GM23248 (cell line): Measurements from ENCODE around the gene NIP7. TPM values are rescaled to one million over a fixed set of nuclear protein-coding genes. Genes with fewer than 3 reads are reported as not detected.

Experiments used
- DNase-seq: peaks from one replicate; pipeline ENCODE4 v3.0.0-alpha.2; 2015
- H2AFZ ChIP-seq: fragments of 200-600 bp; sonication (generic); 2 replicates; pipeline ENCODE4 v1.6.1; 2016; ENCODE audit warnings: antibody characterized with exemption
- H3F3A ChIP-seq: fragments of 200-600 bp; sonication (generic); 2 replicates; pipeline ENCODE4 v1.6.1; 2016; ENCODE audit warnings: mild to moderate bottlenecking, antibody characterized with exemption, mixed run types; ENCODE audit not compliant: insufficient read depth
- H3K27ac ChIP-seq: fragments of 200-600 bp; sonication (generic); 2 replicates; pipeline ENCODE4 v1.5.1; 2016; ENCODE audit warnings: mild to moderate bottlenecking
- H3K27me3 ChIP-seq: fragments of 200-600 bp; sonication (generic); replicated peaks from 2 replicates; pipeline ENCODE4 v1.6.1; 2016; ENCODE audit warnings: mild to moderate bottlenecking; ENCODE audit not compliant: insufficient read depth
- H3K36me3 ChIP-seq: fragments of 200-600 bp; sonication (generic); 2 replicates; pipeline ENCODE4 v1.6.1; 2016; ENCODE audit warnings: low read depth, mild to moderate bottlenecking
- H3K4me1 ChIP-seq: fragments of 200-600 bp; sonication (generic); 2 replicates; pipeline ENCODE4 v1.6.1; 2016; ENCODE audit warnings: mild to moderate bottlenecking; ENCODE audit not compliant: insufficient read depth
- H3K4me2 ChIP-seq: fragments of 200-600 bp; sonication (generic); one replicate; pipeline ENCODE4 v1.6.1; 2016; ENCODE audit warnings: mild to moderate bottlenecking; ENCODE audit not compliant: unreplicated experiment
- H3K4me3 ChIP-seq: fragments of 200-600 bp; sonication (generic); 2 replicates; pipeline ENCODE4 v1.5.1; 2016; ENCODE audit warnings: mild to moderate bottlenecking
- H3K79me2 ChIP-seq: fragments of 200-600 bp; sonication (generic); 2 replicates; pipeline ENCODE4 v1.6.1; 2016; ENCODE audit warnings: mild to moderate bottlenecking; ENCODE audit not compliant: insufficient read depth
- H3K9ac ChIP-seq: fragments of 200-600 bp; sonication (generic); 2 replicates; pipeline ENCODE4 v1.6.1; 2016; ENCODE audit warnings: mild to moderate bottlenecking
- H3K9me2 ChIP-seq: fragments of 200-600 bp; sonication (generic); 2 replicates; pipeline ENCODE4 v1.6.1; 2016; ENCODE audit warnings: mixed run types, mild to moderate bottlenecking, moderate library complexity; ENCODE audit not compliant: insufficient read depth
- H3K9me3 ChIP-seq: fragments of 200-600 bp; sonication (generic); one replicate; pipeline ENCODE4 v1.6.1; 2017; ENCODE audit warnings: low read depth
- H4K20me1 ChIP-seq: fragments of 200-600 bp; sonication (generic); 2 replicates; pipeline ENCODE4 v1.6.0; 2016; ENCODE audit not compliant: insufficient read depth
- EZH2 ChIP-seq: fragments of 200-600 bp; sonication (generic); IDR thresholded peaks from 2 replicates; pipeline ENCODE4 v1.6.1; 2018; ENCODE audit warnings: antibody characterized with exemption, mild to moderate bottlenecking; ENCODE audit not compliant: insufficient read depth, poor library complexity, severe bottlenecking
- EZH2phosphoT487 ChIP-seq: fragments of 200-600 bp; sonication (generic); IDR thresholded peaks from 2 replicates; pipeline ENCODE4 v1.6.1; 2018; ENCODE audit warnings: antibody characterized with exemption, moderate library complexity, mild to moderate bottlenecking, low read depth; ENCODE audit not compliant: insufficient read depth
- WGBS, 2 experiments: methylation state at CpG; one replicate each; pipeline ENCODE4 v1.1.6; 2015 to 2017; ENCODE audit warnings: low lambda C conversion rate in 2 of 2, low coverage in 1 of 2; ENCODE audit errors: missing lambda C conversion rate in 2 of 2; 5-methylcytosine and 5-hydroxymethylcytosine counted together
- in situ Hi-C: fragments of 300-500 bp; cut with MboI; formaldehyde crosslinking; loops from 2 replicates; pipeline ENCODE4 v1.15.0; 2020
- polyA plus RNA-seq: library from polyadenylated mRNA; unstranded; fragments of >200 nt; fragmentation: Nextera tagmentation; extraction: Ambion mirVana; gene quantifications from 2 replicates; pipeline ENCODE4 v1.2.1, GENCODE V29; 2016
- total RNA-seq: library from RNA; depleted of rRNA; stranded (reverse); fragments of >200 nt; shearing (Covaris generic); gene quantifications from 2 replicates; pipeline ENCODE4 v1.2.3, GENCODE V29; 2014; rRNA removed

Gene NIP7
- total and polyA plus RNA-seq, 2 experiments from 2014 or later: 24.2 to 35.6 TPM

- Histone ChIP-seq H3K36me3 (peaks cover 20% of the 10 kb centered on the region), H3K4me1 (peaks cover 19% of the 10 kb centered on the region; the same call in 1 of the 2 replicates), H3K9me2 (no peaks in the 10 kb centered on the region), H3K27ac (no peak overlapping the region; the same call in 1 of the 2 replicates), H3K9ac (peak overlapping the region; percentile 95; the same call in 1 of the 2 replicates), H3K4me2 (peak overlapping the region; percentile 62), H3K79me2 (peaks cover 48% of the 10 kb centered on the region), H4K20me1 (no peaks in the 10 kb centered on the region), H3K27me3 (no peaks in the 10 kb centered on the region), H2AFZ (peak overlapping the region; percentile 90), H3K4me3 (peak overlapping the region; percentile 97), H3K9me3 (no peaks in the 10 kb centered on the region), H3F3A (peaks cover 6% of the 10 kb centered on the region; the same call in 1 of the 2 replicates)
- in situ Hi-C loops: no loop called here
- TF ChIP-seq EZH2phosphoT487 (no peak), EZH2 (no peak)
- no peak for DNase-seq
- WGBS, 2 experiments: 88 to 96% methylated on average over 1 of the region's 1 CpG
These were observed 47.0 kb downstream of the NIP7 start for GRCh38 chr16:69386596-69386995.

Other genes with a start within 250 kb of the NIP7 start
- 0.43 TPM in 1 of 2 replicates, not detected in the other for gene HAS3, start 234.1 kb upstream of the NIP7 start, total RNA-seq
- 0.14 TPM in 1 of 2 replicates, not detected in the other for gene HAS3, start 234.1 kb upstream of the NIP7 start, polyA plus RNA-seq
- 58.0 and 69.9 TPM in 2 replicates for gene CHTF8, start 207.2 kb upstream of the NIP7 start, total RNA-seq
- 56.7 and 57.7 TPM in 2 replicates for gene CHTF8, start 207.2 kb upstream of the NIP7 start, polyA plus RNA-seq
- gene UTP4, start 207.1 kb upstream of the NIP7 start, total RNA-seq: 17.8 and 19.1 TPM in 2 replicates
- 54.8 and 55.8 TPM in 2 replicates for gene UTP4, start 207.1 kb upstream of the NIP7 start, polyA plus RNA-seq
- gene SNTB2, start 152.6 kb upstream of the NIP7 start, total RNA-seq: 24.5 and 30.4 TPM in 2 replicates
- gene SNTB2, start 152.6 kb upstream of the NIP7 start, polyA plus RNA-seq: 6.0 and 13.2 TPM in 2 replicates
- 35.9 and 36.5 TPM in 2 replicates for gene VPS4A, start 28.4 kb upstream of the NIP7 start, total RNA-seq
- 43.8 and 44.9 TPM in 2 replicates for gene VPS4A, start 28.4 kb upstream of the NIP7 start, polyA plus RNA-seq
- 12.3 and 21.5 TPM in 2 replicates for gene PDF, start 9.2 kb upstream of the NIP7 start, total RNA-seq
- 18.0 and 20.9 TPM in 2 replicates for gene PDF, start 9.2 kb upstream of the NIP7 start, polyA plus RNA-seq
- gene COG8, start 208 bp upstream of the NIP7 start, total RNA-seq: 52.4 and 65.9 TPM in 2 replicates
- 28.9 and 29.1 TPM in 2 replicates for gene COG8, start 208 bp upstream of the NIP7 start, polyA plus RNA-seq
- not detected in 2 replicates for gene TMED6, start 12.0 kb downstream of the NIP7 start, total RNA-seq
- gene TMED6, start 12.0 kb downstream of the NIP7 start, polyA plus RNA-seq: 0.30 and 0.46 TPM in 2 replicates
- gene TERF2, start 46.2 kb downstream of the NIP7 start, total RNA-seq: 11.9 and 22.5 TPM in 2 replicates
- gene TERF2, start 46.2 kb downstream of the NIP7 start, polyA plus RNA-seq: 10.5 and 11.6 TPM in 2 replicates
- gene CYB5B, start 84.8 kb downstream of the NIP7 start, total RNA-seq: 47.1 and 60.8 TPM in 2 replicates
- gene CYB5B, start 84.8 kb downstream of the NIP7 start, polyA plus RNA-seq: 115 and 123 TPM in 2 replicates
- gene NFAT5, start 226.2 kb downstream of the NIP7 start, total RNA-seq: 9.8 and 16.2 TPM in 2 replicates
- gene NFAT5, start 226.2 kb downstream of the NIP7 start, polyA plus RNA-seq: 7.1 and 8.0 TPM in 2 replicates